Ishikawa (cell line): ENCODE results near the gene MUC20.

Experiments used
- CEBPB ChIP-seq: IDR thresholded peaks from 2 replicates; pipeline ENCODE4 v1.6.1; 2012
- CREB1 ChIP-seq: IDR thresholded peaks from 2 replicates; pipeline ENCODE4 v1.6.1; 2012; ENCODE audit warnings: low read depth
- EGR1 ChIP-seq: IDR thresholded peaks from 2 replicates; pipeline ENCODE4 v1.6.1; 2012
- EP300 ChIP-seq: IDR thresholded peaks from 2 replicates; pipeline ENCODE4 v1.6.1; 2012; ENCODE audit warnings: borderline replicate concordance
- FOXM1 ChIP-seq: IDR thresholded peaks from 2 replicates; pipeline ENCODE4 v1.6.1; 2012; ENCODE audit warnings: low read depth, borderline replicate concordance
- MAX ChIP-seq: IDR thresholded peaks from 2 replicates; pipeline ENCODE4 v1.6.1; 2012
- NFIC ChIP-seq: IDR thresholded peaks from 2 replicates; pipeline ENCODE4 v1.6.1; 2012
- RAD21 ChIP-seq: IDR thresholded peaks from 2 replicates; pipeline ENCODE4 v1.6.1; 2012; ENCODE audit warnings: low read depth
- REST ChIP-seq: IDR thresholded peaks from 2 replicates; pipeline ENCODE4 v1.6.1; 2012; ENCODE audit warnings: low read depth, mild to moderate bottlenecking
- TAF1 ChIP-seq: IDR thresholded peaks from 2 replicates; pipeline ENCODE4 v1.6.1; 2012; ENCODE audit warnings: low read depth, mild to moderate bottlenecking
- TCF12 ChIP-seq: IDR thresholded peaks from 2 replicates; pipeline ENCODE4 v1.6.1; 2012; ENCODE audit warnings: low read depth
- TEAD4 ChIP-seq: IDR thresholded peaks from 2 replicates; pipeline ENCODE4 v1.6.1; 2012
- USF1 ChIP-seq: IDR thresholded peaks from 2 replicates; pipeline ENCODE4 v1.6.1; 2012
- YY1 ChIP-seq: IDR thresholded peaks from 2 replicates; pipeline ENCODE4 v1.6.1; 2012; ENCODE audit warnings: low read depth
- ZBTB7A ChIP-seq: IDR thresholded peaks from 2 replicates; pipeline ENCODE4 v1.6.1; 2012; ENCODE audit warnings: low read depth

Gene MUC20

GRCh38 chr3:195729476-195730251 is 8.9 kb downstream of the MUC20 start:
- no peak for TF ChIP-seq EP300
- TF ChIP-seq MAX = no peak
- TF ChIP-seq REST = no peak
- TF ChIP-seq TAF1 = no peak
- no peak for TF ChIP-seq CEBPB
- TF ChIP-seq RAD21 = no peak
- no peak for TF ChIP-seq EGR1
- no peak for TF ChIP-seq FOXM1
- no peak for TF ChIP-seq ZBTB7A
- no peak for TF ChIP-seq TEAD4
- no peak for TF ChIP-seq USF1
- no peak for TF ChIP-seq CREB1
- no peak for TF ChIP-seq TCF12

- TF ChIP-seq USF1 (0 out of 2 replicates have a peak, but pooled peaks have one; percentile 8), FOXM1 (no peak)
These were observed 10.7 kb downstream of the MUC20 start for GRCh38 chr3:195731356-195731905.

GRCh38 chr3:195732940-195733339 is 12.2 kb downstream of the MUC20 start:
- TF ChIP-seq EP300 (no peak), RAD21 (no peak), TCF12 (no peak), TEAD4 (no peak), CREB1 (no peak), NFIC (no peak), USF1 (no peak), FOXM1 (no peak), ZBTB7A (no peak), EGR1 (no peak), MAX (no peak), REST (no peak), YY1 (no peak)

- TF ChIP-seq FOXM1 = no peak
- TF ChIP-seq EGR1 = no peak
- no peak for TF ChIP-seq TEAD4
- TF ChIP-seq REST = no peak
- TF ChIP-seq TAF1 = no peak
- TF ChIP-seq RAD21 = no peak
- TF ChIP-seq YY1 = no peak
- no peak for TF ChIP-seq ZBTB7A
- no peak for TF ChIP-seq EP300
- TF ChIP-seq MAX = no peak
- no peak for TF ChIP-seq USF1
- no peak for TF ChIP-seq CREB1
- no peak for TF ChIP-seq NFIC
These were observed 14.4 kb downstream of the MUC20 start for GRCh38 chr3:195735036-195735695.
